Type B pancreatic cell (in vitro differentiated cells): ENCODE measurements around the gene A4GALT. TPM values are rescaled to one million over a fixed set of nuclear protein-coding genes. Genes with fewer than 3 reads are reported as not detected.

ENCODE experiments used
- DNase-seq: peaks from one replicate; pipeline ENCODE4 v3.0.0; 2021; ENCODE audit warnings: mixed read lengths; ENCODE audit not compliant: unreplicated experiment; ENCODE audit errors: extremely low spot score
- H3K27ac Mint-ChIP-seq: 2 replicates; pipeline ENCODE4 v1.8.0; 2021; ENCODE audit warnings: mild to moderate bottlenecking, mixed read lengths
- H3K27me3 Mint-ChIP-seq: 2 replicates; pipeline ENCODE4 v1.8.0; 2021; ENCODE audit warnings: mixed read lengths
- H3K36me3 Mint-ChIP-seq: 2 replicates; pipeline ENCODE4 v1.8.0; 2021; ENCODE audit warnings: mixed read lengths
- H3K4me1 Mint-ChIP-seq: one replicate; pipeline ENCODE4 v1.8.0; 2021; ENCODE audit warnings: mixed read lengths; ENCODE audit not compliant: unreplicated experiment
- H3K4me3 Mint-ChIP-seq: 2 replicates; pipeline ENCODE4 v1.8.0; 2021; ENCODE audit warnings: mild to moderate bottlenecking, mixed read lengths
- H3K9me3 Mint-ChIP-seq: 2 replicates; pipeline ENCODE4 v1.8.0; 2021; ENCODE audit warnings: mixed read lengths
- CTCF ChIP-seq: fragments of 200-600 bp; sonication (generic); conservative IDR thresholded peaks from 2 replicates; pipeline ENCODE4 v1.5.0; 2021; ENCODE audit warnings: antibody characterized with exemption, mild to moderate bottlenecking
- total RNA-seq: library from RNA; stranded (reverse); gene quantifications from 2 replicates; pipeline ENCODE4 v1.2.1, GENCODE V29; 2021; ENCODE audit warnings: low replicate concordance

A4GALT gene
- total RNA-seq, 1 donor from 2014 or later = 20.2 TPM

- Mint-ChIP-seq H3K4me1 (peaks cover 13% of the 10 kb centered on the region), H3K27ac (no peak overlapping the region), H3K27me3 (no peaks in the 10 kb centered on the region), H3K9me3 (no peaks in the 10 kb centered on the region), H3K4me3 (no peak overlapping the region), H3K36me3 (no peaks in the 10 kb centered on the region)
- no peak for TF ChIP-seq CTCF
- DNase-seq = no peak
Observed at GRCh38 chr22:42656578-42656977, 64.1 kb downstream of the A4GALT start.

DNA sequence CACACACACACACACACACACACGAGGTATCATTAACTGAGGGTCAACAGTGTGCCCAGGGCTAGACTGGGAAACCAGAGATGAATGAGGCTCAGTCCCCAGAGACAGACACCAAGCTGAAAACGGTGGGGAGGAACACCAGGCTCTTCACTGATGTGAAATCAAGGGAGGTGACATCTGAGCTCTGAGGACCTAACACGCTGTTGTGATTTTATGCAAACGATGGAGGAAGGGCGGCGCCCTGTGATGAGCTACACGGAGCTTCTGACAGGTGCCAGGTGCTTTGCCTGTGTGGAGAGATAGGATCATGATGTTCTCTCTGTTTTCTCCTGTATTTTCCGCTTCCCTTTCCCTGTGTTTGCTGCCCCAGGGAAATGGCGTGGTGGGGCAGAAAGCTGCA, 65.0 kb downstream of the A4GALT start:
- Mint-ChIP-seq H3K27ac (no peak overlapping the region), H3K4me1 (peaks cover 13% of the 10 kb centered on the region), H3K36me3 (no peaks in the 10 kb centered on the region), H3K4me3 (no peak overlapping the region), H3K9me3 (no peaks in the 10 kb centered on the region), H3K27me3 (no peaks in the 10 kb centered on the region)
- DNase-seq = no peak
- TF ChIP-seq CTCF = no peak

GRCh38 chr22:42654436-42655073, 66.1 kb downstream of the A4GALT start:
- TF ChIP-seq CTCF = no peak
- Mint-ChIP-seq H3K36me3 (no peaks in the 10 kb centered on the region), H3K4me1 (peaks cover 13% of the 10 kb centered on the region), H3K9me3 (no peaks in the 10 kb centered on the region), H3K27me3 (no peaks in the 10 kb centered on the region), H3K27ac (peak overlapping the region; percentile 44), H3K4me3 (peak overlapping the region; percentile 1)
- no peak for DNase-seq

- H3K4me3 Mint-ChIP-seq = peak overlapping the region; percentile 1
- H3K27me3 Mint-ChIP-seq = no peaks in the 10 kb centered on the region
- no peak for DNase-seq
- no peaks in the 10 kb centered on the region for H3K9me3 Mint-ChIP-seq
- H3K27ac Mint-ChIP-seq = peak overlapping the region; percentile 44
- TF ChIP-seq CTCF = no peak
- peaks cover 13% of the 10 kb centered on the region for H3K4me1 Mint-ChIP-seq
- no peaks in the 10 kb centered on the region for H3K36me3 Mint-ChIP-seq
Observed at GRCh38 chr22:42653999-42654398, 66.7 kb downstream of the A4GALT start.

DNA sequence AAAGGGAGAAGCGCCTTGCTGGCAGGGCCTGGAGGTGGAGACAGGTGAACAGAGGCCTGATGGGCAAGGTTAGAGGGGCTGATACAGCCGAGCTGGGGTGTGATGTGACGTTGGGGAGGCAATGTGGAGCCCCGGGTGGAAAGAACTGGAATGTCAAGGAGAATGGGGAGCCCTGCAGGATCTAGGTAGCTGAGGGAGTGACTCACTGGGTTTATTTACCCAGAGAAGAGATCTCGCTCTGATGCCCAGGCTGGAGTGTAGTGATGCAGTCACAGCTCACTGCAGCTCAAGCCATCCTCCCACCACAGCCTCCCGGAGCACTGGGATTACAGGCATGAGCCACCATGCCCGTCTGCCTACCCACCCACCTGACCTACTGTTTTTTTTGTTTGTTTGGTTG, 69.5 kb downstream of the A4GALT start:
- no peaks in the 10 kb centered on the region for H3K9me3 Mint-ChIP-seq
- no peaks in the 10 kb centered on the region for H3K27me3 Mint-ChIP-seq
- no peak for TF ChIP-seq CTCF
- peaks cover 18% of the 10 kb centered on the region for H3K4me1 Mint-ChIP-seq
- no peaks in the 10 kb centered on the region for H3K36me3 Mint-ChIP-seq
- H3K4me3 Mint-ChIP-seq = peak overlapping the region; percentile 69
- DNase-seq = no peak
- H3K27ac Mint-ChIP-seq = peak overlapping the region; percentile 51
